ENCODE data around the gene DYDC2.

GRCh38 chr10:80324086-80324485 lies 32.5 kb upstream of the DYDC2 start:
- no peak for TF ChIP-seq CTCF (conservative IDR thresholded peaks at IDR 0.05)
- TF ChIP-seq EZH2 (IDR thresholded peaks at IDR 0.05; ENCODE audit: low read depth), result no peak

Measured in PC-9 (cell line).